Common myeloid progenitor, CD34-positive (primary cell): ENCODE data around the gene SRSF6.
A peak's percentile ranks its signal among the peaks of the same experiment; 100 is the strongest.

ENCODE experiments used
- CTCF ChIA-PET: fragments of 350-600 bp; sonication (Branson Sonifier 250); formaldehyde crosslinking; loops from one replicate; lab custom pipeline; 2021; ENCODE audit warnings: antibody characterized with exemption; lab: Charles Lee
- POLR2A ChIA-PET: fragments of 350-600 bp; sonication (Branson Sonifier 250); formaldehyde crosslinking; loops from one replicate; lab custom pipeline; 2021; ENCODE audit warnings: antibody characterized with exemption; lab: Charles Lee
- DNase-seq, 3 donors: peaks; one replicate each; pipeline versions ENCODE4 v3.0.0 to v3.0.0-alpha.2; 2013
- H3K27ac ChIP-seq, 2 experiments: 1 replicate in 1 of 2; 2 replicates in 1 of 2; pipeline ENCODE4 v1.7.0; 2013; ENCODE audit warnings: inconsistent platforms in 2 of 2, low read length in 2 of 2, mild to moderate bottlenecking in 2 of 2, low read depth in 1 of 2, moderate library complexity in 1 of 2; ENCODE audit not compliant: severe bottlenecking in 2 of 2, insufficient read depth in 1 of 2, poor library complexity in 1 of 2
- H3K27me3 ChIP-seq, 5 experiments: replicated peaks in 2 of 5; 1 replicate in 3 of 5; 2 replicates in 2 of 5; pipeline versions ENCODE4 v1.6.1 to v1.7.0; 2013; ENCODE audit warnings: low read length in 4 of 5, mild to moderate bottlenecking in 2 of 5, moderate library complexity in 2 of 5, inconsistent platforms in 1 of 5; ENCODE audit not compliant: insufficient read depth in 5 of 5, control insufficient read depth in 4 of 5
- H3K36me3 ChIP-seq, 4 experiments: 1 replicate in 2 of 4; 2 replicates in 2 of 4; pipeline versions ENCODE4 v1.6.1 to v1.7.0; 2013; ENCODE audit warnings: low read length in 3 of 4, control low read depth in 1 of 4, mild to moderate bottlenecking in 1 of 4; ENCODE audit not compliant: control insufficient read depth in 4 of 4, insufficient read depth in 4 of 4
- H3K4me1 ChIP-seq, 4 experiments: 1 replicate in 3 of 4; 2 replicates in 1 of 4; pipeline versions ENCODE4 v1.6.1 to v1.7.1; 2013; ENCODE audit warnings: low read length in 3 of 4, mild to moderate bottlenecking in 3 of 4, control low read depth in 1 of 4, inconsistent platforms in 1 of 4, moderate library complexity in 1 of 4; ENCODE audit not compliant: control insufficient read depth in 4 of 4, insufficient read depth in 4 of 4; ENCODE audit errors: control extremely low read depth in 1 of 4
- H3K4me3 ChIP-seq, 7 experiments: 1 replicate in 4 of 7; 2 replicates in 3 of 7; pipeline versions ENCODE4 v1.5.1 to v1.7.0; 2013; ENCODE audit warnings: mild to moderate bottlenecking in 7 of 7, low read length in 6 of 7, moderate library complexity in 6 of 7, inconsistent platforms in 2 of 7, low read depth in 2 of 7, control low read depth in 1 of 7; ENCODE audit not compliant: insufficient read depth in 4 of 7, control insufficient read depth in 1 of 7; ENCODE audit errors: extremely low read depth in 1 of 7
- H3K9me3 ChIP-seq, 5 experiments: 1 replicate in 4 of 5; 2 replicates in 1 of 5; pipeline versions ENCODE4 v1.6.1 to v1.7.1; 2013; ENCODE audit warnings: low read length in 4 of 5, mild to moderate bottlenecking in 2 of 5, inconsistent platforms in 1 of 5, low read depth in 1 of 5, moderate library complexity in 1 of 5; ENCODE audit not compliant: control insufficient read depth in 4 of 5, insufficient read depth in 2 of 5; ENCODE audit errors: control extremely low read depth in 1 of 5
- WGBS: methylation state at CpG from one replicate; pipeline ENCODE4 v1.1.5; 2013; ENCODE audit not compliant: insufficient coverage; 5-methylcytosine and 5-hydroxymethylcytosine counted together

The SRSF6 gene

GRCh38 chr20:43508106-43508505, 50.4 kb downstream of the SRSF6 start:
- Histone ChIP-seq H3K9me3 (no peaks in the 10 kb centered on the region), H3K27me3 (peaks cover 7 to 48% (median 17%) of the 10 kb centered on the region in 5 experiments), H3K27ac (no peak overlapping the region), H3K36me3 (no peaks in the 10 kb centered on the region), H3K4me3 (peak overlapping the region in 6 of 7 experiments; percentile 56 to 79 (median 66)), H3K4me1 (peaks cover 0 to 16% (median 11%) of the 10 kb centered on the region in 4 experiments)
- CTCF ChIA-PET, result no interaction called here
- POLR2A ChIA-PET, result no interaction called here
- peak in 2 of 3 donors; percentile 19 to 27 for DNase-seq
- 3% methylated on average over 9 of the region's 22 CpGs for WGBS

GRCh38 chr20:43508604-43509040, 50.9 kb downstream of the SRSF6 start:
- H3K36me3 ChIP-seq, result no peaks in the 10 kb centered on the region
- 85% methylated on average over 7 of the region's 11 CpGs for WGBS
- peak; percentile 22 to 50 (median 41) for DNase-seq
- POLR2A ChIA-PET, result no interaction called here
- peaks cover 7 to 48% (median 17%) of the 10 kb centered on the region in 5 experiments for H3K27me3 ChIP-seq
- H3K4me3 ChIP-seq, result peak overlapping the region in 3 of 7 experiments; percentile 56 to 79 (median 68)
- no peak overlapping the region for H3K27ac ChIP-seq
- no peaks in the 10 kb centered on the region for H3K9me3 ChIP-seq
- CTCF ChIA-PET, result no interaction called here
- H3K4me1 ChIP-seq, result peaks cover 0 to 16% (median 13%) of the 10 kb centered on the region in 4 experiments

GRCh38 chr20:43511879-43512278, 54.2 kb downstream of the SRSF6 start:
- CTCF ChIA-PET, result no interaction called here
- POLR2A ChIA-PET, result no interaction called here

GRCh38 chr20:43513372-43513930, 55.8 kb downstream of the SRSF6 start:
- H3K36me3 ChIP-seq, result no peaks in the 10 kb centered on the region
- no peaks in the 10 kb centered on the region for H3K9me3 ChIP-seq
- ChIA-PET POLR2A (interaction anchor here (1.3 to 1.5 kb wide), 2 partner anchors 55 to 56 kb away, joined by 4 to 7 read pairs; no protein-coding TSS in a partner anchor), CTCF (interaction anchor here (2.5 kb wide), 1 partner anchor 64 kb away, joined by 10 read pairs; no protein-coding TSS in a partner anchor)
- peak overlapping the region in 1 of 2 experiments; percentile 34 for H3K27ac ChIP-seq
- no peak for DNase-seq
- H3K4me1 ChIP-seq, result peaks cover 0 to 15% (median 13%) of the 10 kb centered on the region in 4 experiments
- WGBS, result 66% methylated on average over 10 of the region's 10 CpGs
- H3K4me3 ChIP-seq, result peak overlapping the region in 6 of 7 experiments; percentile 37 to 78 (median 59)
- H3K27me3 ChIP-seq, result peaks cover 0 to 10% (median 5%) of the 10 kb centered on the region in 5 experiments

More at GRCh38 chr20:43511879-43512278, 54.2 kb downstream of the SRSF6 start:
- no peak for DNase-seq
- Histone ChIP-seq H3K27ac (no peak overlapping the region), H3K36me3 (no peaks in the 10 kb centered on the region), H3K4me3 (no peak overlapping the region), H3K4me1 (peaks cover 0 to 27% (median 24%) of the 10 kb centered on the region in 4 experiments), H3K27me3 (peaks cover 0 to 26% (median 13%) of the 10 kb centered on the region in 5 experiments), H3K9me3 (no peaks in the 10 kb centered on the region)
- 100% methylated on average over 1 of the region's 1 CpG for WGBS
